ENCODE results near the gene SMAD5. TPM values are rescaled to one million over a fixed set of nuclear protein-coding genes. Genes with fewer than 3 reads are reported as not detected.
A peak's percentile ranks its signal among the peaks of the same experiment; 100 is the strongest.

Gene SMAD5
- total and polyA plus RNA-seq, 2 of the 4 experiments (the other 2 are of a cell fraction), result 37.4 to 101 TPM

- 60% methylated on average over 2 of the region's 9 CpGs; no CpG with 5 or more reads in 1 of the 2 experiments for WGBS, 2 experiments (ENCODE audit: extremely low coverage in 2 of 2, insufficient read length in 1 of 2)
- H3K9me3 ChIP-seq (ENCODE audit: control insufficient read depth, insufficient read depth, low read length), result no peaks in the 10 kb centered on the region
- in situ Hi-C loops (cut with MboI; ENCODE audit: low sequenced_read_pairs) (loop anchor here (5.0 to 25.0 kb wide), 2 partner anchors 327 to 652 kb away; no protein-coding TSS in a partner anchor), intact Hi-C loops (cut with micrococcal nuclease) (loop anchor here (10.0 kb wide), 1 partner anchor 649 kb away; no protein-coding TSS in a partner anchor), dilution Hi-C loops (cut with HindIII; ENCODE audit: low sequenced_read_pairs, unreplicated experiment) (no loop called here)
- H2AK9ac ChIP-seq (replicated peaks; ENCODE audit: low read depth, low read length, poor library complexity), result no peak overlapping the region
- TF ChIP-seq NFE2L2 (IDR thresholded peaks at IDR 0.05; ENCODE audit: low read depth, low read length) (no peak), CTCF (conservative IDR thresholded peaks at IDR 0.05; ENCODE audit: low read depth, low read length) (no peak), SMC3 (IDR thresholded peaks at IDR 0.05; ENCODE audit: low read depth, low read length) (no peak), RFX5 (IDR thresholded peaks at IDR 0.05; ENCODE audit: low read depth, low read length) (no peak), MAFK (IDR thresholded peaks at IDR 0.05; ENCODE audit: low read depth, low read length) (no peak), RAD21 (IDR thresholded peaks at IDR 0.05; ENCODE audit: low read length) (no peak), MAZ (IDR thresholded peaks at IDR 0.05; ENCODE audit: borderline replicate concordance, low read depth, low read length) (no peak), CHD1 (IDR thresholded peaks at IDR 0.05; ENCODE audit: low read depth, low read length) (no peak), USF2 (IDR thresholded peaks at IDR 0.05; ENCODE audit: low read depth, low read length) (no peak), POLR2A (IDR thresholded peaks at IDR 0.05; ENCODE audit: low read depth, low read length) (no peak)
- TF ChIP-seq, protein P1, sequence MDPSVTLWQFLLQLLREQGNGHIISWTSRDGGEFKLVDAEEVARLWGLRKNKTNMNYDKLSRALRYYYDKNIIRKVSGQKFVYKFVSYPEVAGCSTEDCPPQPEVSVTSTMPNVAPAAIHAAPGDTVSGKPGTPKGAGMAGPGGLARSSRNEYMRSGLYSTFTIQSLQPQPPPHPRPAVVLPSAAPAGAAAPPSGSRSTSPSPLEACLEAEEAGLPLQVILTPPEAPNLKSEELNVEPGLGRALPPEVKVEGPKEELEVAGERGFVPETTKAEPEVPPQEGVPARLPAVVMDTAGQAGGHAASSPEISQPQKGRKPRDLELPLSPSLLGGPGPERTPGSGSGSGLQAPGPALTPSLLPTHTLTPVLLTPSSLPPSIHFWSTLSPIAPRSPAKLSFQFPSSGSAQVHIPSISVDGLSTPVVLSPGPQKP (IDR thresholded peaks at IDR 0.05; ENCODE audit: borderline replicate concordance, low read depth, low read length), result no peak
- H3K4me2 ChIP-seq (ENCODE audit: low read depth, low read length), result peak overlapping the region; percentile 56; the same call in 1 of the 2 replicates
- no peak overlapping the region for H2AK5ac ChIP-seq (ENCODE audit: low read depth, low read length)
- no peak overlapping the region for H3K56ac ChIP-seq (ENCODE audit: extremely low read depth, insufficient read depth, low read length)
- no peak overlapping the region for H2AFZ ChIP-seq (replicated peaks; ENCODE audit: low read length, poor library complexity)
- H3K4me3 ChIP-seq (ENCODE audit: insufficient read depth, low read depth, low read length), result no peak overlapping the region
- no peak overlapping the region for H3K27ac ChIP-seq (ENCODE audit: insufficient read depth, low read length)
- peaks cover 3% of the 10 kb centered on the region; the same call in 1 of the 2 replicates for H4K20me1 ChIP-seq (ENCODE audit: insufficient read depth, low read length)
- no peak overlapping the region for H4K91ac ChIP-seq (ENCODE audit: insufficient read depth, low read depth, low read length)
- H3K79me1 ChIP-seq (ENCODE audit: low read depth in 1 of 2, low read length in 2 of 2), result no peaks in the 10 kb centered on the region
- H3K27me3 ChIP-seq (ENCODE audit: control insufficient read depth, insufficient read depth, low read length), result peaks cover 29% of the 10 kb centered on the region
- no peak overlapping the region for H2BK20ac ChIP-seq (ENCODE audit: low read depth, low read length)
- H2BK5ac ChIP-seq (ENCODE audit: low read depth, low read length, poor library complexity, severe bottlenecking), result no peak overlapping the region
- no TSS peak for BruUV-seq (replicated peaks)
- H2BK15ac ChIP-seq (ENCODE audit: low read depth, low read length), result no peak overlapping the region
- no peak overlapping the region for H3K18ac ChIP-seq (ENCODE audit: low read depth, low read length)
- no peak overlapping the region for H3K23ac ChIP-seq (ENCODE audit: low read depth, low read length)
- no peak overlapping the region for H4K5ac ChIP-seq (ENCODE audit: low read depth, low read length)
- ATAC-seq (ENCODE audit: low read depth), result no peak
- H3K4ac ChIP-seq (ENCODE audit: low read depth, low read length), result no peak overlapping the region
- CTCF ChIA-PET, result no interaction called here
- no peak overlapping the region for H2BK120ac ChIP-seq (ENCODE audit: low read depth, low read length)
- no peak overlapping the region for H3K14ac ChIP-seq (replicated peaks; ENCODE audit: low read depth, low read length)
- no peak overlapping the region for H4K8ac ChIP-seq (ENCODE audit: low read depth in 2 of 2, low read length in 2 of 2)
- H3K9me1 ChIP-seq (ENCODE audit: insufficient read depth, low read length), result no peaks in the 10 kb centered on the region
- DNase-seq, result no peak
- POLR2A ChIA-PET (ENCODE audit: unreplicated experiment), result no interaction called here
- no peak overlapping the region for H3K9ac ChIP-seq (ENCODE audit: low read depth, low read length)
- no peaks in the 10 kb centered on the region for H3K36me3 ChIP-seq (ENCODE audit: control insufficient read depth, insufficient read depth, low read length)
- H3K4me1 ChIP-seq (ENCODE audit: control insufficient read depth, insufficient read depth, low read length), result no peaks in the 10 kb centered on the region
Measured at GRCh38 chr5:136213919-136214493, 81.4 kb downstream of the SMAD5 start.
